CD14-positive monocyte (primary cell): ENCODE measurements around the gene CCNB2. TPM values are rescaled to one million over a fixed set of nuclear protein-coding genes. Genes with fewer than 3 reads are reported as not detected.
"Not testable (repeated sequence)": the region's sequence is repeated elsewhere in the genome, so short reads cannot be mapped to it uniquely, and the experiment has no call there.

ENCODE experiments used
- DNase-seq, 3 donors: peaks; one replicate each; pipeline ENCODE4 v3.0.0-alpha.2; 2011 to 2022
- H2AFZ ChIP-seq: 2 replicates; pipeline ENCODE4 v1.6.0; 2012; ENCODE audit warnings: mild to moderate bottlenecking, low read depth, low read length, inconsistent platforms; ENCODE audit not compliant: insufficient read depth, poor library complexity, severe bottlenecking
- H3K27ac ChIP-seq, 2 donors: 1 replicate in 1 of 2; 2 replicates in 1 of 2; pipeline ENCODE4 v1.5.1; 2012 to 2013; ENCODE audit warnings: low read length in 2 of 2, control low read depth in 1 of 2, inconsistent platforms in 1 of 2, low read depth in 1 of 2, mild to moderate bottlenecking in 1 of 2
- H3K27me3 ChIP-seq, 2 donors: one replicate each; pipeline versions ENCODE4 v1.6.0 to v1.6.1; 2011 to 2013; ENCODE audit warnings: low read length in 2 of 2; ENCODE audit not compliant: control insufficient read depth in 2 of 2, insufficient read depth in 2 of 2
- H3K36me3 ChIP-seq, 2 donors: replicated peaks in 1 of 2; 1 replicate in 1 of 2; 2 replicates in 1 of 2; pipeline versions ENCODE4 v1.5.1 to v1.6.1; 2012 to 2013; ENCODE audit warnings: low read length in 2 of 2, control low read depth in 1 of 2, inconsistent platforms in 1 of 2, mild to moderate bottlenecking in 1 of 2; ENCODE audit not compliant: insufficient read depth in 2 of 2, control insufficient read depth in 1 of 2
- H3K4me1 ChIP-seq, 2 donors: 1 replicate in 1 of 2; 2 replicates in 1 of 2; pipeline versions ENCODE4 v1.5.1 to v1.6.1; 2012 to 2013; ENCODE audit warnings: low read length in 2 of 2, control low read depth in 1 of 2, inconsistent platforms in 1 of 2, mild to moderate bottlenecking in 1 of 2, moderate library complexity in 1 of 2; ENCODE audit not compliant: insufficient read depth in 2 of 2, control insufficient read depth in 1 of 2
- H3K4me2 ChIP-seq: replicated peaks from 2 replicates; pipeline ENCODE3; 2012; ENCODE audit warnings: low read length, moderate library complexity, mild to moderate bottlenecking; ENCODE audit not compliant: poor library complexity, severe bottlenecking; ENCODE audit errors: extremely low read depth
- H3K4me3 ChIP-seq, 3 experiments: fragments of 200-600 bp in 1 of 3; sonication (generic) in 1 of 3; replicated peaks in 1 of 3; 1 replicate in 2 of 3; 2 replicates in 1 of 3; pipeline ENCODE4 v1.5.1; 2011 to 2013; ENCODE audit warnings: low read length in 3 of 3, mild to moderate bottlenecking in 3 of 3, control low read depth in 2 of 3, low read depth in 2 of 3, inconsistent platforms in 1 of 3, moderate library complexity in 1 of 3
- H3K79me2 ChIP-seq: 2 replicates; pipeline ENCODE4 v1.6.0; 2012; ENCODE audit warnings: mild to moderate bottlenecking, control low read depth, inconsistent platforms, low read length, moderate library complexity; ENCODE audit not compliant: insufficient read depth
- H3K9ac ChIP-seq: 2 replicates; pipeline ENCODE4 v1.6.0; 2017; ENCODE audit warnings: low read length, mild to moderate bottlenecking; ENCODE audit not compliant: insufficient read depth, poor library complexity, severe bottlenecking
- H3K9me3 ChIP-seq, 2 donors: replicated peaks in 1 of 2; 1 replicate in 1 of 2; 2 replicates in 1 of 2; pipeline versions ENCODE4 v1.5.1 to v1.6.1; 2012 to 2013; ENCODE audit warnings: low read length in 2 of 2, control low read depth in 1 of 2; ENCODE audit not compliant: control insufficient read depth in 1 of 2, insufficient read depth in 1 of 2
- H4K20me1 ChIP-seq: 2 replicates; pipeline ENCODE4 v1.6.0; 2012; ENCODE audit warnings: mild to moderate bottlenecking, low read length, control low read depth, moderate library complexity; ENCODE audit not compliant: insufficient read depth
- H3K27ac Mint-ChIP-seq, 7 donors: one replicate each; pipeline ENCODE4 v1.8.0; 2020; ENCODE audit warnings: mild to moderate bottlenecking in 7 of 7, mixed read lengths in 7 of 7, moderate library complexity in 6 of 7, inconsistent platforms in 2 of 7
- H3K27me3 Mint-ChIP-seq, 3 donors: one replicate each; pipeline ENCODE4 v1.8.0; 2021 to 2022; ENCODE audit warnings: low read depth in 3 of 3, mild to moderate bottlenecking in 3 of 3, mixed read lengths in 3 of 3, moderate library complexity in 3 of 3, inconsistent platforms in 1 of 3
- H3K36me3 Mint-ChIP-seq, 2 donors: one replicate each; pipeline ENCODE4 v1.8.0; 2020; ENCODE audit warnings: mixed read lengths in 2 of 2, inconsistent platforms in 1 of 2, mild to moderate bottlenecking in 1 of 2
- H3K4me1 Mint-ChIP-seq: one replicate; pipeline ENCODE4 v1.8.0; 2020; ENCODE audit warnings: mild to moderate bottlenecking, mixed read lengths
- H3K4me3 Mint-ChIP-seq, 2 donors: one replicate each; pipeline ENCODE4 v1.8.0; 2020; ENCODE audit warnings: mild to moderate bottlenecking in 2 of 2, mixed read lengths in 2 of 2, moderate library complexity in 1 of 2
- H3K9me3 Mint-ChIP-seq, 7 donors: one replicate each; pipeline ENCODE4 v1.8.0; 2020 to 2022; ENCODE audit warnings: mixed read lengths in 7 of 7, mild to moderate bottlenecking in 6 of 7, moderate library complexity in 6 of 7, inconsistent platforms in 2 of 7
- WGBS: methylation state at CpG from one replicate; pipeline ENCODE4 v1.1.5; 2013; ENCODE audit warnings: missing lambda C conversion rate; ENCODE audit not compliant: insufficient coverage; 5-methylcytosine and 5-hydroxymethylcytosine counted together
- intact Hi-C, 2 donors: fragments of 100-400 bp; cut with micrococcal nuclease; formaldehyde crosslinking; loops; one replicate each; pipeline versions ENCODE4 v1.15.0 to v1.15.1; 2023
- polyA plus RNA-seq, 3 donors: library from polyadenylated mRNA; depleted of rRNA in 1 of 3; unstranded in 2 of 3; stranded (reverse) in 1 of 3; fragments of 300-500 nt in 2 of 3; fragments of >200 nt in 1 of 3; fragmentation: Illumina TruSeq in 2 of 3; gene quantifications; 1 replicate in 2 of 3; 2 replicates in 1 of 3; pipeline ENCODE4 v1.2.3, GENCODE V29; 2012 to 2021
- TF ChIP-seq, protein P1 (sequence below): fragments of 200-600 bp; IDR thresholded peaks from one replicate; pipeline ENCODE4 v1.8.0; 2022; ENCODE audit warnings: antibody characterized with exemption, mild to moderate bottlenecking

The CCNB2 gene
- polyA plus RNA-seq, 3 donors: 0.13 to 0.53 (median 0.31) TPM

DNA sequence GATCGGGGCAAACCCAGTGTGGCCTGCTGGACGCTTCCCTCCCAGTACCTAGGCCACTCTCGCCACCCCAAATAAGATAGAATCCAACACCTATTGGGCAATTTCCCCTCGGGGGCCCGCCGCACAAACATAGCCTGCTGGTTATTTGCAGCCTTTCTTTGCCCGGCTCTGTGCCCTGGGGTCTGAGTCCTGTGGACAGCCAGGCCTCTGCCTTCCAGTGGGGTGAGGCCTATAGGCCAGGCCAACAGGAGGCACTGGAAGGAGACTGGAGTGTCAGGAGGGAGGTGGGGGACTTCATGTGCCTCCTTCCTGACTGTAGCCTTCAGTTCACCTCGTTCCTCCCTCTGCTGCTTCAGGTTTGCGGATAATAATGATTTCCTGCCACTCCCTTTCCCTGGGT, 54.3 kb downstream of the CCNB2 start:
- H4K20me1 ChIP-seq: no peaks in the 10 kb centered on the region
- H3K36me3 ChIP-seq: peaks cover 39 to 56% of the 10 kb centered on the region in 2 donors
- TF ChIP-seq, protein P1, sequence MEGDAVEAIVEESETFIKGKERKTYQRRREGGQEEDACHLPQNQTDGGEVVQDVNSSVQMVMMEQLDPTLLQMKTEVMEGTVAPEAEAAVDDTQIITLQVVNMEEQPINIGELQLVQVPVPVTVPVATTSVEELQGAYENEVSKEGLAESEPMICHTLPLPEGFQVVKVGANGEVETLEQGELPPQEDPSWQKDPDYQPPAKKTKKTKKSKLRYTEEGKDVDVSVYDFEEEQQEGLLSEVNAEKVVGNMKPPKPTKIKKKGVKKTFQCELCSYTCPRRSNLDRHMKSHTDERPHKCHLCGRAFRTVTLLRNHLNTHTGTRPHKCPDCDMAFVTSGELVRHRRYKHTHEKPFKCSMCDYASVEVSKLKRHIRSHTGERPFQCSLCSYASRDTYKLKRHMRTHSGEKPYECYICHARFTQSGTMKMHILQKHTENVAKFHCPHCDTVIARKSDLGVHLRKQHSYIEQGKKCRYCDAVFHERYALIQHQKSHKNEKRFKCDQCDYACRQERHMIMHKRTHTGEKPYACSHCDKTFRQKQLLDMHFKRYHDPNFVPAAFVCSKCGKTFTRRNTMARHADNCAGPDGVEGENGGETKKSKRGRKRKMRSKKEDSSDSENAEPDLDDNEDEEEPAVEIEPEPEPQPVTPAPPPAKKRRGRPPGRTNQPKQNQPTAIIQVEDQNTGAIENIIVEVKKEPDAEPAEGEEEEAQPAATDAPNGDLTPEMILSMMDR: no peak
- DNase-seq: no peak
- H3K27ac ChIP-seq: peak overlapping the region in 1 of 2 donors; percentile 51
- Mint-ChIP-seq H3K27ac (peak overlapping the region in 4 of 7 donors; percentile 7 to 83 (median 60)), H3K4me3 (peak overlapping the region in 1 of 2 donors; percentile 48), H3K9me3 (peaks cover 0 to 1% (median 0%) of the 10 kb centered on the region in 7 donors), H3K4me1 (peaks cover 13% of the 10 kb centered on the region), H3K27me3 (peaks cover 0 to 2% (median 1%) of the 10 kb centered on the region in 3 donors), H3K36me3 (peaks cover 43 to 65% of the 10 kb centered on the region in 2 donors)
- intact Hi-C loops: loop anchor here in 1 of 2 donors (10.0 kb wide), 1 partner anchor 336 kb away; no protein-coding TSS in a partner anchor
- H3K9me3 ChIP-seq: no peaks in the 10 kb centered on the region
- H3K4me1 ChIP-seq: peaks cover 10 to 12% of the 10 kb centered on the region in 2 donors
- H2AFZ ChIP-seq: peak overlapping the region; percentile 64
- WGBS: 3% methylated on average over 5 of the region's 9 CpGs
- H3K9ac ChIP-seq: peak overlapping the region; percentile 49
- H3K4me2 ChIP-seq: peak overlapping the region; percentile 14
- H3K27me3 ChIP-seq: no peaks in the 10 kb centered on the region
- no peak overlapping the region for H3K4me3 ChIP-seq
- H3K79me2 ChIP-seq: no peaks in the 10 kb centered on the region

DNA sequence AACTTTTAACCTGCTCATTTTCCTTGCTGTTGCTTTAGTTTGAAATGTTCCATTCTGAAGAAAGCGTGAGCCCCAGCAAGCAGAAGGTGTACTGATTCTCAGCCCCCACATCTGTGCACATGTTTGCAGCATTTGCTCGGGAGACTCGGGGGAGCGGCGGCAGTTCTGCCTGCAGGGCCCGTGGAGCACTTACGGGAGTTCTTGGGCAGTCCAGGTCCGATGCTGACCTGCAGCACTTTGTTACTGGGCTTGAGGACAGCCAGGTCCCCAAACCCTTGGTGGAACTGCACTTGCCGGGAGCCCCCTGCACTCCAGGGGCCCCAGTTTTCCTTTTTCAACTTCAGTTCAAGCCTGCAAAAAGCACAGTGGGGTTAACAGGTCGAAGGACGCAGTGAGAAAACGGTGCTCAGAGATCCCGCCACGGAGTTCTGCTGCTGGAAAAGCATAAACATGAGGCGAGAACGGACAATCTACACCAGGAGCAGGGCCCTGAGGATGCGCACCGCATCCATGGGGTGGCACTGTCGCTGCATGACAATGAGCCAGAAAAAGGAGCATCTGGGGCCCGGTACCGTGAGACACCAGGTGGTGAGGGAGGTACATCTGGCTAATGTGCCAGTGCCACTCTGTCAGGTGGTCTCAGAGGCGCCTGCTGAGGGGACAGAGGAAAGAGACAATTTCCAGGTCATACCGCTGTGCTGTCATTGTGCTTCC, 56.1 kb downstream of the CCNB2 start:
- H3K27me3 Mint-ChIP-seq: peaks cover 0 to 2% (median 1%) of the 10 kb centered on the region in 3 donors
- DNase-seq: no peak
- Histone ChIP-seq H3K4me1 (peaks cover 10 to 12% of the 10 kb centered on the region in 2 donors), H3K27me3 (no peaks in the 10 kb centered on the region), H3K9me3 (no peaks in the 10 kb centered on the region), H2AFZ (no peak overlapping the region), H3K4me2 (no peak overlapping the region), H3K4me3 (no peak overlapping the region), H3K27ac (no peak overlapping the region), H4K20me1 (no peaks in the 10 kb centered on the region), H3K36me3 (peaks cover 28 to 45% of the 10 kb centered on the region in 2 donors), H3K9ac (no peak overlapping the region), H3K79me2 (no peaks in the 10 kb centered on the region)
- H3K4me3 Mint-ChIP-seq: no peak overlapping the region
- peaks cover 0 to 5% (median 0%) of the 10 kb centered on the region in 7 donors for H3K9me3 Mint-ChIP-seq
- H3K27ac Mint-ChIP-seq: no peak overlapping the region
- intact Hi-C loops: loop anchor here in 1 of 2 donors (10.0 kb wide), 1 partner anchor 334 kb away; no protein-coding TSS in a partner anchor
- H3K4me1 Mint-ChIP-seq: peaks cover 18% of the 10 kb centered on the region
- TF ChIP-seq, protein P1: peak; percentile 59
- peaks cover 40 to 60% of the 10 kb centered on the region in 2 donors for H3K36me3 Mint-ChIP-seq
- WGBS: 96% methylated on average over 23 of the region's 23 CpGs

DNA sequence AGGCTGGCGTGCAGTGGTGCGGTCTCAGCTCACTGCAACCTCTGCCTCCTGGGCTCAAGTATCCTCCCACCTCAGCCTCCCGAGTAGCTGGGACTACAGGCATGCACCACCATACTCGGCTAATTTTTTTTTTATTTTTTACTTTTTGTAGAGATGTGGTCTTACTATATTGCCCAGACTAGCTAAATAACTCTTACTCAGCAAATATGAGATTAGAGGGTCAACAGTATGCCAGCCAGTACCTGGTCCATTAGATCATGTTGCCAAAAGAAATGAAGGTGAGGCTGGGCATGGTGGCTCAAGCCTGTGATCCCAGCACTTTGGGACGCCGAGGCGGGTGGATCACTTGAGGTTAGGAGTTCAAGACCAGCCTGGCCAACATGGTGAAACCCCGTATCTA, 57.1 kb downstream of the CCNB2 start:
- H3K9me3 ChIP-seq, H3K4me3 ChIP-seq, H2AFZ ChIP-seq, H4K20me1 ChIP-seq, H3K9me3 Mint-ChIP-seq, H3K27ac ChIP-seq, H3K4me3 Mint-ChIP-seq, H3K27ac Mint-ChIP-seq, H3K79me2 ChIP-seq, H3K9ac ChIP-seq, H3K27me3 Mint-ChIP-seq, H3K27me3 ChIP-seq, H3K4me2 ChIP-seq, DNase-seq: not testable (repeated sequence)
- Histone ChIP-seq H3K36me3 (peaks cover 26 to 36% of the 10 kb centered on the region in 2 donors), H3K4me1 (peaks cover 10 to 12% of the 10 kb centered on the region in 2 donors)
- peaks cover 40 to 58% of the 10 kb centered on the region in 2 donors for H3K36me3 Mint-ChIP-seq
- H3K4me1 Mint-ChIP-seq: peaks cover 19% of the 10 kb centered on the region
- 94% methylated on average over 3 of the region's 8 CpGs for WGBS
- intact Hi-C loops: loop anchor here in 1 of 2 donors (10.0 kb wide), 1 partner anchor 333 kb away; no protein-coding TSS in a partner anchor
